ENCODE measurements around the gene KIFC1. TPM values are rescaled to one million over a fixed set of nuclear protein-coding genes. Genes with fewer than 3 reads are reported as not detected.
A peak's percentile ranks its signal among the peaks of the same experiment; 100 is the strongest.

Gene KIFC1
- total RNA-seq, 2 donors from 2014 or later = 56.6 to 94.3 TPM

DNA sequence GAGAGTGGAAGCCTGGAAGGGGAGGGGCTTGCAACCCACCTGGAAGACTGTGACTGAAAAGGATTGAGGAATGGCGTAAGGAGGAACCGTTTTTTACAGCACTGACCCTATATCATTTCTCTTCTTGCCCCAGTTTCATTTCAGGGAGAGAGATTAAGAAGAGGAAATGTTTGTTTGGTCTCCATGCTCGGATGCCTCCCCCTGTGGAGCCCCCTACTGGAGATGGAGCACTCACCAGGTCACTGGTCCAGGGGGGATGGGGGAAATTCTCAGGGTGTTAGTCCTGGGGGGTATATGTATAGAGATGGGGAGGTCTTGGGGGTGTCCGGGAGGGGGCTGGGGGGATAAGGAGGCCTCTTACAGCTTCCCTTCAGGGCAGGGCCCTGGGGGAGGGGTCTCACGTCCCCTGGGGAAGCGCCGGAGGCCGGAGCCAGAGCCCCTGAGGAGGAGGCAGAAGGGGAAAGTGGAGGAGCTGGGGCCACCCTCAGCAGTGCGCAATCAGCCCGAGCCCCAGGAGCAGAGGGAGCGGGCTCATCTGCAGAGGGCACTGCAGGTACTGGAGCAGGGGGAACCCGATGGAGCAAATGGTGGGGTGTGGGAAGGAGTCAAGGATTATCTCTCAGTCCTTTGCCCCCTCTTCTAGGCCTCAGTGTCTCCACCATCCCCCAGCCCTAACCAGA, 23.1 kb downstream of the KIFC1 start:
- peaks cover 43% of the 10 kb centered on the region for H3K36me3 ChIP-seq (ENCODE audit: control insufficient read depth, insufficient read depth, low read length)
- Mint-ChIP-seq H3K4me3 (no peak overlapping the region), H3K9me3 (no peaks in the 10 kb centered on the region), H3K27me3 (ENCODE audit: insufficient read depth) (no peaks in the 10 kb centered on the region), H3K27ac (peak overlapping the region; percentile 77), H3K4me1 (peaks cover 38% of the 10 kb centered on the region), H3K36me3 (ENCODE audit: low read depth) (peaks cover 40% of the 10 kb centered on the region)
- TF ChIP-seq, protein P1, sequence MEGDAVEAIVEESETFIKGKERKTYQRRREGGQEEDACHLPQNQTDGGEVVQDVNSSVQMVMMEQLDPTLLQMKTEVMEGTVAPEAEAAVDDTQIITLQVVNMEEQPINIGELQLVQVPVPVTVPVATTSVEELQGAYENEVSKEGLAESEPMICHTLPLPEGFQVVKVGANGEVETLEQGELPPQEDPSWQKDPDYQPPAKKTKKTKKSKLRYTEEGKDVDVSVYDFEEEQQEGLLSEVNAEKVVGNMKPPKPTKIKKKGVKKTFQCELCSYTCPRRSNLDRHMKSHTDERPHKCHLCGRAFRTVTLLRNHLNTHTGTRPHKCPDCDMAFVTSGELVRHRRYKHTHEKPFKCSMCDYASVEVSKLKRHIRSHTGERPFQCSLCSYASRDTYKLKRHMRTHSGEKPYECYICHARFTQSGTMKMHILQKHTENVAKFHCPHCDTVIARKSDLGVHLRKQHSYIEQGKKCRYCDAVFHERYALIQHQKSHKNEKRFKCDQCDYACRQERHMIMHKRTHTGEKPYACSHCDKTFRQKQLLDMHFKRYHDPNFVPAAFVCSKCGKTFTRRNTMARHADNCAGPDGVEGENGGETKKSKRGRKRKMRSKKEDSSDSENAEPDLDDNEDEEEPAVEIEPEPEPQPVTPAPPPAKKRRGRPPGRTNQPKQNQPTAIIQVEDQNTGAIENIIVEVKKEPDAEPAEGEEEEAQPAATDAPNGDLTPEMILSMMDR (conservative IDR thresholded peaks at IDR 0.05) = peak; percentile 75
- H3K9ac ChIP-seq (ENCODE audit: extremely low read depth, low read length, poor library complexity, severe bottlenecking) = no peak overlapping the region
- peak; percentile 66 for DNase-seq
- H3K4me1 ChIP-seq (ENCODE audit: control insufficient read depth, insufficient read depth, low read length) = peaks cover 4% of the 10 kb centered on the region
- no peak overlapping the region for H3K27ac ChIP-seq (ENCODE audit: low read depth, low read length)
- H3K4me3 ChIP-seq (ENCODE audit: low read length) = no peak overlapping the region
- H3K9me3 ChIP-seq (ENCODE audit: control insufficient read depth, low read length) = no peaks in the 10 kb centered on the region
- no peaks in the 10 kb centered on the region for H3K27me3 ChIP-seq (ENCODE audit: control insufficient read depth, insufficient read depth, low read length, poor library complexity, severe bottlenecking)
- 70 to 81% methylated on average over 2 to 12 of the region's 12 CpGs for WGBS, 2 experiments (ENCODE audit: insufficient coverage in 1 of 2, insufficient read length in 1 of 2)

DNA sequence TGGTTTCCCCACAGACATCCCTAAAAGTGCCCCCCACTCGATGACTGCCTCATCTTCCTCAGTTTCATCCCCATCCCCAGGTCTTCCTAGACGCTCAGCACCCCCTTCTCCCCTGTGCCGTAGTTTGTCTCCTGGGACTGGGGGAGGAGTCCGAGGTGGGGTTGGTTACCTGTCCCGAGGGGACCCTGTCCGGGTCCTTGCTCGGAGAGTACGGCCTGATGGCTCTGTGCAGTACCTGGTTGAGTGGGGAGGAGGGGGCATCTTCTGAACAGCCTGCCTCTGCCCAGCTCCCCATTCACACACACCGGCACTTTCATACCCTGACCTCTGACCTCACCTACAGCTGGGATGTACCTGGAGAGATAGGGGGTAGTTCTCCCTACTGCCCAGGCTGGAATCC, 24.2 kb downstream of the KIFC1 start:
- no peak overlapping the region for H3K27ac ChIP-seq (ENCODE audit: low read depth, low read length)

DNA sequence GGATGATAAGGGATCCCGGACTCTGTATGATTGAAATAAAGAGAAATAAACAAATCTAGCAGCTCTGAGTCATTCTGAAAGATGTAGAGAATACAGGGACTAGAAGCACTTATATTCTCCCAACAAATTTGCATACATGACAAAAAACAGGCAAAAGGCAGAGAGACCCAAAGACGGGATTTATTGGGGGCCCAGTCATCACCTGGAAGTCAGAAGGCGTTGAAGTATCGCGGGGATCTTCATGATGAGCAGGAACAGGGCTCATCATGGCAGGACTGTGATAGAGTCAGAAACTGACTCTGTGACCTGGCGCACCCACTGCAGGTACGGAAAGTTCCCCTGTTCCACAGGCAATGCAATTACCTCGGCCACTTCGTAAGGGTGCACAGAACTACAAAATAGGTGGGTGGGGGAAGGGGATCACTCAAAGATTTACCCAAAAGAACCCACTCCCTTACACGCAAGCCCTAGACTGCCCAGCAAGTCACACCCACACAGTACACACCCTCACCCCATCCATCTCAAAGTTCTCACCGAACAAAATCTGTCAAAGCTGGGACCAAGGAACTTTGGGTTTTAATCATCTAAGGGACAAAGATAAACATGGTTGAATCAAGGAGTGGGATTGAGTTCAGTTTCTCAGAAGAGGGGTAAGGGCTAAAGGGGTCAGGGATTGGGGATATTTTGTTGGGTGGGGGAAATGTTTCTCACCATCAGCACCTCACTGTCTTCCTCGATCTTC, 24.9 kb downstream of the KIFC1 start:
- Histone ChIP-seq H3K4me3 (ENCODE audit: low read length) (peak overlapping the region; percentile 97), H3K36me3 (ENCODE audit: control insufficient read depth, insufficient read depth, low read length) (peaks cover 43% of the 10 kb centered on the region), H3K4me1 (ENCODE audit: control insufficient read depth, insufficient read depth, low read length) (peaks cover 4% of the 10 kb centered on the region), H3K27me3 (ENCODE audit: control insufficient read depth, insufficient read depth, low read length, poor library complexity, severe bottlenecking) (no peaks in the 10 kb centered on the region), H3K9me3 (ENCODE audit: control insufficient read depth, low read length) (no peaks in the 10 kb centered on the region), H3K27ac (ENCODE audit: low read depth, low read length) (no peak overlapping the region), H3K9ac (ENCODE audit: extremely low read depth, low read length, poor library complexity, severe bottlenecking) (peak overlapping the region; percentile 78)
- H3K9me3 Mint-ChIP-seq = no peaks in the 10 kb centered on the region
- WGBS, 2 experiments (ENCODE audit: insufficient coverage in 1 of 2, insufficient read length in 1 of 2) = 74 to 78% methylated on average over 4 to 11 of the region's 12 CpGs
- peak overlapping the region; percentile 97 for H3K4me3 Mint-ChIP-seq
- TF ChIP-seq, protein P1 (conservative IDR thresholded peaks at IDR 0.05) = no peak
- DNase-seq = no peak
- H3K36me3 Mint-ChIP-seq (ENCODE audit: low read depth) = peaks cover 40% of the 10 kb centered on the region
- peaks cover 42% of the 10 kb centered on the region for H3K4me1 Mint-ChIP-seq
- no peaks in the 10 kb centered on the region for H3K27me3 Mint-ChIP-seq (ENCODE audit: insufficient read depth)
- H3K27ac Mint-ChIP-seq = peak overlapping the region; percentile 98

More for the DNA sequence above, 24.2 kb downstream of the KIFC1 start:
- peak overlapping the region; percentile 24 for H3K4me3 Mint-ChIP-seq
- H3K9me3 Mint-ChIP-seq = no peaks in the 10 kb centered on the region
- H3K27ac Mint-ChIP-seq = no peak overlapping the region
- WGBS, 2 experiments (ENCODE audit: insufficient coverage in 1 of 2, insufficient read length in 1 of 2) = 94 to 100% methylated on average over 1 to 8 of the region's 9 CpGs
- H3K36me3 Mint-ChIP-seq (ENCODE audit: low read depth) = peaks cover 40% of the 10 kb centered on the region
- Histone ChIP-seq H3K27me3 (ENCODE audit: control insufficient read depth, insufficient read depth, low read length, poor library complexity, severe bottlenecking) (no peaks in the 10 kb centered on the region), H3K36me3 (ENCODE audit: control insufficient read depth, insufficient read depth, low read length) (peaks cover 43% of the 10 kb centered on the region), H3K9me3 (ENCODE audit: control insufficient read depth, low read length) (no peaks in the 10 kb centered on the region), H3K4me3 (ENCODE audit: low read length) (peak overlapping the region; percentile 97), H3K4me1 (ENCODE audit: control insufficient read depth, insufficient read depth, low read length) (peaks cover 4% of the 10 kb centered on the region), H3K9ac (ENCODE audit: extremely low read depth, low read length, poor library complexity, severe bottlenecking) (no peak overlapping the region)
- TF ChIP-seq, protein P1 (conservative IDR thresholded peaks at IDR 0.05) = no peak
- no peaks in the 10 kb centered on the region for H3K27me3 Mint-ChIP-seq (ENCODE audit: insufficient read depth)
- H3K4me1 Mint-ChIP-seq = peaks cover 39% of the 10 kb centered on the region
- DNase-seq = no peak

Data from endodermal cell (in vitro differentiated cells).